MV-4-11 (cell line): Measurements from ENCODE around the gene PCYOX1L.

Experiments
- DNase-seq: peaks from one replicate; lab custom pipeline; 2025; lab: John Stamatoyannopoulos, UW

PCYOX1L gene

GRCh38 chr5:149357370-149358293 lies at the start of gene PCYOX1L:
Gene PCYOX1L, plus strand, starts transcription at chr5:149358046. Its CDS starts 23 bp downstream, at chr5:149358069.
- DNase-seq: peak; percentile 89

DNA sequence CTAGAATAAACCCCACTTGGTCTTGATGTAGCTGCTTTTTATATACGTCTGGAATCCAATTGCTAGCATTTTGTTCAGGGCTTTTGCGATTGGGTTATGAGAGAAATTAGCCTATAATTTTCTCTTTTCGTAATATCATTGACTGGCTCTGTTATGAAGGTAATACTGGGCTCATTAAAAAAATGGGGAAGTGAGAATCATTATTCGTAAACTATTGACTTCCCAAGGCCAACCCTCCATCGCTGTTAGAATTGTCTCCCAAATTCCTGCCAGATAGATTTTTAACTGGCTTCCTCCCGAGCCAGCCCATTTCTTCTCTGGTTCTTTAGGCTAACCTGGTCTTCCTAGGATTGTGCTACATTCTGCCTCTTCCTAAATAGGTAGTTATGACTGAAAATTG lies 48.5 kb upstream of the PCYOX1L start:
- DNase-seq: no peak

DNA sequence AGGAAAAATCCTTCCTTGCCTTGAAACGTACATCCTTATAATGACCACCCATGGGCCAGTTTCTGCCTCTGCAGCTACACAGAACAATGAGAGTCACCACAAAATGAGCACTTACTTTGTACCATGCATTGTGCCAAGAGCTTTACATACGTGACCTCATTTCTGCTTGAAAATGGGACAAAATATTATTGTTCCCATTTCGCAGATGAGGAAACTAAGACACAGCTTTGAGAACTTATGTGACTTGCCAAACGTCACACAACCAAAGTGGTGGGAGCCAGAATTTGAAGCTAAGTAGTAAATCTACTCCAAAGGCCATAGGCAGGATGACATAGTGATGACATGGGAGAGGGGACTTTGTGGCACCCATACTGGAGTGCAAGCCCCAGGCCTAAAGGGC lies 47.4 kb upstream of the PCYOX1L start:
- DNase-seq: no peak

GRCh38 chr5:149310947-149311658 lies 46.7 kb upstream of the PCYOX1L start:
- DNase-seq: no peak

- DNase-seq: no peak
These were observed 44.5 kb upstream of the PCYOX1L start for GRCh38 chr5:149313151-149313841.

DNA sequence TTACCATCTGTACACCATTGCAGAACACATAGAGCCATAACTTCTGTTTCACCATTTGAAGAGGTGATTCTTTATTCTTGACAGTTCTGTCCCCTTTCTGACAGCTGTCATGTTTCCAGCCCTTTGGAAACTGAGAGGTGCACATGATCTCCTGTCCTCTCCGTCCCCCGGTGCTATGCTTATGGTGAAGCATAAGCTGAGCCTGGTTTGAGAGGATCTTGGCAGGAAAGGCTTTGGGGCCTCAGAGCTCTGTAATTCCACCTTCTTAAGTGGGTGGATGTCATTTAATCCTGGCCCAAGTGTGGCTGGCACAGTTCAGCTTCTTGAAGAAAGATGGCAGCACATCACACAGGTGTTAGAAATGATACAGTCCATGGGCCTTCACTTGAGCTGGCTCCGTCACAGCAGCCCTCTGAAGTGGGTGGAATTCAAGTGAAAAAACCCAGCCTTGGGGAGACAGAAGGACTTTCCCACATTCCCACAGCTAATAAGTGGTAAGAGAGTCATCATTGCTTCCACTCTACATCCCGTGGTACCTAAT lies 43.2 kb upstream of the PCYOX1L start:
- no peak for DNase-seq

GRCh38 chr5:149315753-149316152 lies 42.1 kb upstream of the PCYOX1L start:
- DNase-seq: no peak

GRCh38 chr5:149317281-149318048 lies 40.4 kb upstream of the PCYOX1L start:
- DNase-seq: peak; percentile 35

GRCh38 chr5:149319174-149319573 lies 38.7 kb upstream of the PCYOX1L start:
- DNase-seq: no peak

GRCh38 chr5:149320791-149321330 lies 37.0 kb upstream of the PCYOX1L start:
- DNase-seq: no peak

DNA sequence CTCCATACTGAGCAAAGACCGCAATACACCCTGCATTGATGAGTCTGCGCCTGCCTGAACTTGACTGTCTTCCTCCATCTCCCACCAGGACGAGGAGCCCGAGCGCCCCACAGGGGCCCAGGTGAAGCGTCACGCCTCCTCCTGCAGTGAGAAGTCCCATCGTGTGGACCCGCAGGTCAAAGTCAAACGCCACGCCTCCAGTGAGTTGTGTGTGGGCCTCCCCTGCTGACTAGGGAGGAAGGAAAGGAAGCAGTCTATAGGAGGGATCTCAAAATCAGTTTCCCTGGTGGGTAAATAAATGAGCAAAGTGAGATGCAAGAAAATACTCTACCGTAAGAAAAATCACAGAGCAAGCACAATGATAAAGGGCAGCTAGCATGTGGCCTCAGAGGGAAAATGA lies 35.3 kb upstream of the PCYOX1L start:
- DNase-seq: no peak

DNA sequence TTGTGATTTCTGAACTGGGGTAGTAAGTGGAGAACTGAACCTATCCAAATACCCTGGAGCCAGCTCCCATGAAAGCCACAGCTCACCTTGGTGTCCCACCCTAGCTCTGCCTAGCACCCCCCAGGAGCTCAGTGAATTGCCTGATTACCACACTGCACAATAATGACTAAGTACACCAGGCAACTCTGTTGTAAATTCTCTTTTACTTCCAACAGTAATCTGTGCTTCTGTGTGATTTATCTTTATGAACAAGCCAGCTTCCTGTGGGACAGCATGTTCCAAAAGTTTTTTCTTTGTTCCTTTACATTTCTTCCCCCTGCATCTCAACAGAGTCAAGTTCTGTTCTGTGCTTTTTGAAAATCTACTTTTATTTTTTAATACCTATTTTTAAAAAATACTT lies 34.6 kb upstream of the PCYOX1L start:
- DNase-seq: no peak

DNA sequence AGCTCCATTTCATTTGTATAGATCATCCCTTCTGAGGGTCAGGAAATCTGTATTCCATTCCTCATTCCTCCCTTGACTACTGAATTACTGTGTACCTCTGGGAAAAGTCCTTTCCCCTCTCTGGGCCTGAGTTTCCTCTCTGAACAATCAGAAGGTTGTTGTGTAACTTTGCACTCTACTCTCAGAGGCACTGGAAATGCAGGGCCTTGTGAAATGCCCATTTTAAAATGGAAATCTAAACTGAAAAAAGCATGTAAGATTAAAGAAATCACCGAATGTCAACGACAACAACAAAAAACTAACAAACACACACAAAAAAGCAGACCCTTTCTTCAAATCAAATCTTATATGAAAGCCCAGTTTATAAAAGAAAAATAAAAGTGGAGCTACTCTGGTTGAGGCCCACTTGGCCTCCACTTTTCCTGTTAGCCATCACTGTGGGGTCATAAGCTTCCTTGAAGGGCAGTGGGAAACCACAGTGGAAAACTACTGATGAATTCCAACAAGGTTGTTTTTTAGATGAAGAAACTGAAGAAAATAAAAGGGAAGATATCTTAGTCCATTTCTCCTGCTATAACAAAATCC lies 34.1 kb upstream of the PCYOX1L start:
- no peak for DNase-seq

DNA sequence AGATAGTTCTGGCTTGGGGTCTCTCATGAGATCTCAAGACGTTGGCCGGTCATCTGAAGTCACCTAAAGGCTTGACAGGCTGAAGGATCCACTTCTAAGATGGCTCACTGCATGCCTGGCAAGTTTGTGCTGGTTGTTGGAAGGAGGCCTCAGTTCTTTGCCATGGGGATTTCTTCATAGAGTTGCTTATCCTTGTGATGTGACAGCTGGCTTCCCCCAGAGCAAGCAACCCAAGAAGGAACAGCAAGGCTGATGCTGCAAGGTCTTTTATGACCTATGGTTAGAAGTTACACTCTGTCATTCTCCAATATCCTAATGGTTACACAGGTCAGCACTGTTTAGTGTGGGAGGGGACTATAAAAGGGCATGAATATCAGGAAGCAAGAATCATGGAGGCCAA lies 33.2 kb upstream of the PCYOX1L start:
- DNase-seq: no peak

DNA sequence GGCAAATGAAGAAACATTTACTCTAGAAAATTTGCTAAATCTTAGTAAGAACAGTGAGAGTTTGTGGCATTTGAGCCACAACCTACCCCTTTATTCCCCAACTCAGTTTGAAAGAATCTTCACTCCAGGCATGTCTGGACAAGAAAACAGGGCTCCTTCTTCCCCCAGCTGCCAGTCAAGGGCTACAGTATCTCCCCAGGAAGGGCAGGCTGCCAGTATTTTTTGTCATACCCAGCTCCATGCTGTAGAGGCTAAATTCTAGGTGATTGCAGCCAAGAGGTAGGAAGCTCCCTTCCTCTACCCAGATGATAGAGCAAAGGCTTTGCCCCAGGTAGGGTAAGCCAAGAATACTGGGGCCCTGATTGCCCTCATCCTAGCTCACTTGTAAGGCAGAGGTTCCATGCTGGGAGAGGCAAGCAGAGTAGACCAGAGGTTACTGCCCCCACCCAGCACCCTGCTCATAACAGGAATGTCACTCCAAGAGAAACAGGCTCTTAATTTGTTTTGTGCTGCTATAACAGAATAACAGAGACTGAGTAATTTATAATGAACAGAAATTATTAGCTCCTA lies 32.6 kb upstream of the PCYOX1L start:
- no peak for DNase-seq

- DNase-seq: no peak
These were observed 32.0 kb upstream of the PCYOX1L start for GRCh38 chr5:149325894-149326293.

DNA sequence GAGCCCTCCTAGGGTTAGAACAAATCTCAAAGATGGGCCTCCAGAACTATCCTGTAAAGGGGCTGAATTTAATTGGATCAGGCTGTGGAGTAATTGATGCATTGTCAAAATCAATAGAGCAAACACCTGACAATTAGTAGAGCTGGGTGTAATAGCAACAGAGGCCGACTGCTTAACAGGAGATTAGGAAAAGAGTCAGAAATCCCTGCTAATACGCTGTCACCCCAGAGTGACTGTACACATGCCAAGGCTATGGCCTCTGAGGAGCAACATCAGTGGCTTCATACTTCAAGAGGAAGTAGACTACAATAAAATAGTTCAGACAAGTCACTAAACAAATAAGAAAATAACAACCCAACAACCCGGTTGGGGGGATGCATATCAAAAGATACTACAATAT lies 31.2 kb upstream of the PCYOX1L start:
- DNase-seq: no peak

DNA sequence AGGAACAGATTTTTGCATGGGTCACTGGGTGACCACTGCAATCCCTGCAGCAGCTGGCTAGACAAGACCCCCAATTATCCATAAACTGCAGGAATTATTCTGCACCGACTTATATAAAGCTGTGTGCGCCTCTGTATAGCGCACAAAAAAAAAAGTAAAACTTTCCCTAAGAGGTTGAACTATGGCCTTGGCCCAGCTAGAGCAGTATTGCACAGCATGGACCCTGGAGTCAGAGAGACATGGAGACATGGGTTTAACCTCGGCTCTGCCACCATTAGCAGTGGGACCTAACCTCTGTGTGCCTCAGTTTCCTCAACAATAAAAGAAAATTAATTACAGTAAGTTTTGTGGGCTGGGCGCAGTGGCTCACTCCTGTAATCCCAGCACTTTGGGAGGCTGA lies 29.7 kb upstream of the PCYOX1L start:
- DNase-seq: no peak

GRCh38 chr5:149333711-149334443 lies 24.0 kb upstream of the PCYOX1L start:
- no peak for DNase-seq

- DNase-seq: no peak
These were observed 20.1 kb upstream of the PCYOX1L start for GRCh38 chr5:149337736-149338135.
